Mesenchymal stem cell (in vitro differentiated cells and primary cell): Measurements from ENCODE around the gene CDPF1.
A peak's percentile ranks its signal among the peaks of the same experiment; 100 is the strongest.
"Not testable (repeated sequence)": the region's sequence is repeated elsewhere in the genome, so short reads cannot be mapped to it uniquely, and the experiment has no call there.

ENCODE experiments used
- DNase-seq: peaks from one replicate; pipeline ENCODE4 v3.0.0-alpha.2; 2013
- H2AFZ ChIP-seq: one replicate; pipeline ENCODE4 v1.6.1; 2013; ENCODE audit warnings: low read depth, mild to moderate bottlenecking, control low read depth, inconsistent platforms, low read length, moderate library complexity
- H2AK5ac ChIP-seq: 2 replicates; pipeline ENCODE4 v1.6.1; 2013; ENCODE audit warnings: low read length, moderate library complexity, mild to moderate bottlenecking, inconsistent platforms; ENCODE audit not compliant: severe bottlenecking
- H2BK120ac ChIP-seq: one replicate; pipeline ENCODE4 v1.6.1; 2013; ENCODE audit warnings: low read depth, mild to moderate bottlenecking, inconsistent platforms, low read length, moderate library complexity
- H2BK12ac ChIP-seq, 2 experiments: one replicate each; pipeline ENCODE4 v1.6.1; 2013; ENCODE audit warnings: inconsistent platforms in 2 of 2, low read length in 2 of 2, mild to moderate bottlenecking in 2 of 2, moderate library complexity in 2 of 2, control low read depth in 1 of 2
- H2BK15ac ChIP-seq: one replicate; pipeline ENCODE4 v1.6.1; 2013; ENCODE audit warnings: mild to moderate bottlenecking, low read depth, inconsistent platforms; ENCODE audit not compliant: poor library complexity, severe bottlenecking
- H2BK5ac ChIP-seq: 2 replicates; pipeline ENCODE4 v1.6.1; 2013; ENCODE audit warnings: low read depth, mild to moderate bottlenecking, low read length, control low read depth, inconsistent platforms; ENCODE audit not compliant: poor library complexity, severe bottlenecking
- H3K14ac ChIP-seq, 2 experiments: one replicate each; pipeline ENCODE4 v1.6.1; 2013; ENCODE audit warnings: inconsistent platforms in 2 of 2, low read length in 2 of 2, control low read depth in 1 of 2, mild to moderate bottlenecking in 1 of 2, moderate library complexity in 1 of 2
- H3K18ac ChIP-seq, 2 experiments: one replicate each; pipeline ENCODE4 v1.6.1; 2013; ENCODE audit warnings: inconsistent platforms in 2 of 2, low read length in 2 of 2, control low read depth in 1 of 2, low read depth in 1 of 2, mild to moderate bottlenecking in 1 of 2
- H3K23ac ChIP-seq, 2 experiments: one replicate each; pipeline ENCODE4 v1.6.1; 2013; ENCODE audit warnings: inconsistent platforms in 2 of 2, low read length in 2 of 2, mild to moderate bottlenecking in 2 of 2, moderate library complexity in 2 of 2, control low read depth in 1 of 2
- H3K27ac ChIP-seq: 2 replicates; pipeline ENCODE4 v1.5.1; 2013; ENCODE audit warnings: mild to moderate bottlenecking, moderate library complexity, low read length, control low read depth, inconsistent platforms; ENCODE audit not compliant: poor library complexity, severe bottlenecking
- H3K27me3 ChIP-seq, 2 experiments: 2 replicates each; pipeline versions ENCODE4 v1.6.1 to v1.7.0; 2013; ENCODE audit warnings: low read length in 2 of 2, mild to moderate bottlenecking in 2 of 2, moderate library complexity in 2 of 2, control low read depth in 1 of 2, inconsistent platforms in 1 of 2; ENCODE audit not compliant: control insufficient read depth in 1 of 2, insufficient read depth in 1 of 2
- H3K36me3 ChIP-seq, 2 experiments: 2 replicates each; pipeline versions ENCODE4 v1.6.1 to v1.7.0; 2013; ENCODE audit warnings: low read length in 2 of 2, control low read depth in 1 of 2, inconsistent platforms in 1 of 2, low read depth in 1 of 2, mild to moderate bottlenecking in 1 of 2; ENCODE audit not compliant: insufficient read depth in 2 of 2, control insufficient read depth in 1 of 2
- H3K4ac ChIP-seq, 2 experiments: one replicate each; pipeline ENCODE4 v1.6.1; 2013; ENCODE audit warnings: inconsistent platforms in 2 of 2, low read length in 2 of 2, mild to moderate bottlenecking in 2 of 2, moderate library complexity in 2 of 2, control low read depth in 1 of 2, low read depth in 1 of 2
- H3K4me1 ChIP-seq: 2 replicates; pipeline ENCODE4 v1.6.1; 2013; ENCODE audit warnings: low read depth, low read length, control low read depth; ENCODE audit not compliant: control insufficient read depth, insufficient read depth
- H3K4me2 ChIP-seq: 2 replicates; pipeline ENCODE4 v1.6.1; 2013; ENCODE audit warnings: low read length, mild to moderate bottlenecking, inconsistent platforms; ENCODE audit not compliant: poor library complexity, severe bottlenecking
- H3K4me3 ChIP-seq, 2 experiments: 2 replicates each; pipeline versions ENCODE4 v1.5.1 to v1.7.0; 2013; ENCODE audit warnings: low read length in 2 of 2, mild to moderate bottlenecking in 2 of 2, control low read depth in 1 of 2, low read depth in 1 of 2; ENCODE audit not compliant: insufficient read depth in 1 of 2
- H3K79me1 ChIP-seq: replicated peaks from 2 replicates; pipeline ENCODE4 v1.6.1; 2013; ENCODE audit warnings: mild to moderate bottlenecking, control low read depth, low read length, inconsistent platforms; ENCODE audit not compliant: poor library complexity, severe bottlenecking
- H3K9ac ChIP-seq: 2 replicates; pipeline ENCODE4 v1.7.0; 2013; ENCODE audit warnings: mild to moderate bottlenecking, low read length, moderate library complexity
- H3K9me3 ChIP-seq: 2 replicates; pipeline ENCODE4 v1.7.0; 2013; ENCODE audit warnings: mild to moderate bottlenecking, low read length; ENCODE audit not compliant: control insufficient read depth
- H4K8ac ChIP-seq: one replicate; pipeline ENCODE4 v1.6.1; 2013; ENCODE audit warnings: inconsistent platforms, mild to moderate bottlenecking, low read length, moderate library complexity
- H4K91ac ChIP-seq: one replicate; pipeline ENCODE4 v1.6.1; 2013; ENCODE audit warnings: mild to moderate bottlenecking, low read length, inconsistent platforms
- WGBS: methylation state at CpG from one replicate; pipeline ENCODE4 v1.1.7; 2013; ENCODE audit warnings: mixed read lengths; 5-methylcytosine and 5-hydroxymethylcytosine counted together

Gene CDPF1

GRCh38 chr22:46272196-46272595, 22.1 kb upstream of the CDPF1 start:
- no peak overlapping the region for H3K18ac ChIP-seq
- H3K36me3 ChIP-seq: peaks cover 45 to 60% of the 10 kb centered on the region in 2 experiments
- no peak overlapping the region for H3K4me2 ChIP-seq
- no peaks in the 10 kb centered on the region for H3K27me3 ChIP-seq
- H4K91ac ChIP-seq: no peak overlapping the region
- DNase-seq: no peak
- no peak overlapping the region for H2AK5ac ChIP-seq
- H2BK5ac ChIP-seq: no peak overlapping the region
- H2BK15ac ChIP-seq: no peak overlapping the region
- no peak overlapping the region for H3K23ac ChIP-seq
- no peak overlapping the region for H2BK120ac ChIP-seq
- H3K27ac ChIP-seq: no peak overlapping the region
- peaks cover 26% of the 10 kb centered on the region for H3K79me1 ChIP-seq
- WGBS: 91% methylated on average over 7 of the region's 8 CpGs
- no peaks in the 10 kb centered on the region for H3K9me3 ChIP-seq
- H4K8ac ChIP-seq: no peak overlapping the region
- H3K9ac ChIP-seq: no peak overlapping the region
- H3K14ac ChIP-seq: no peak overlapping the region
- no peak overlapping the region for H2AFZ ChIP-seq
- H3K4ac ChIP-seq: no peak overlapping the region
- H3K4me3 ChIP-seq: no peak overlapping the region
- H2BK12ac ChIP-seq: no peak overlapping the region
- peaks cover 15% of the 10 kb centered on the region for H3K4me1 ChIP-seq

GRCh38 chr22:46269564-46269963, 19.5 kb upstream of the CDPF1 start:
- no peaks in the 10 kb centered on the region for H3K27me3 ChIP-seq
- H4K91ac ChIP-seq: no peak overlapping the region
- no peak overlapping the region for H3K4ac ChIP-seq
- no peak overlapping the region for H3K4me2 ChIP-seq
- no peak overlapping the region for H2BK5ac ChIP-seq
- no peak overlapping the region for H2BK12ac ChIP-seq
- peaks cover 15% of the 10 kb centered on the region for H3K4me1 ChIP-seq
- no peak overlapping the region for H2AK5ac ChIP-seq
- H2AFZ ChIP-seq: no peak overlapping the region
- WGBS: 78% methylated on average over 11 of the region's 11 CpGs
- peaks cover 29 to 37% of the 10 kb centered on the region in 2 experiments for H3K36me3 ChIP-seq
- H3K27ac ChIP-seq: no peak overlapping the region
- no peak overlapping the region for H3K9ac ChIP-seq
- H2BK15ac ChIP-seq: peak overlapping the region; percentile 77
- no peak overlapping the region for H3K23ac ChIP-seq
- no peak overlapping the region for H2BK120ac ChIP-seq
- H3K4me3 ChIP-seq: no peak overlapping the region
- peak overlapping the region; percentile 8 for H4K8ac ChIP-seq
- H3K14ac ChIP-seq: no peak overlapping the region
- no peaks in the 10 kb centered on the region for H3K9me3 ChIP-seq
- peaks cover 26% of the 10 kb centered on the region for H3K79me1 ChIP-seq
- DNase-seq: no peak
- H3K18ac ChIP-seq: no peak overlapping the region

- peak within 1 kb of the TSS; percentile 84 to 96 for H3K4me3 ChIP-seq
- peak within 1 kb of the TSS; percentile 89 to 98 for H3K18ac ChIP-seq
- H4K8ac ChIP-seq: peak within 1 kb of the TSS; percentile 81
- H3K14ac ChIP-seq: peak within 1 kb of the TSS in 1 of 2 experiments; percentile 95
- H4K91ac ChIP-seq: peak within 1 kb of the TSS; percentile 89
- H3K4me2 ChIP-seq: peak within 1 kb of the TSS; percentile 72
- peaks cover 21% of the 10 kb centered on the region for H3K79me1 ChIP-seq
- H2AFZ ChIP-seq: peak within 1 kb of the TSS; percentile 94
- H3K4me1 ChIP-seq: peaks cover 21% of the 10 kb centered on the region
- peaks cover 11 to 18% of the 10 kb centered on the region in 2 experiments for H3K36me3 ChIP-seq
- peak within 1 kb of the TSS; percentile 35 for H2BK5ac ChIP-seq
- no peak within 1 kb of the TSS for H3K27ac ChIP-seq
- H3K23ac ChIP-seq: peak within 1 kb of the TSS in 1 of 2 experiments; percentile 59
- peak within 1 kb of the TSS; percentile 82 for H2BK120ac ChIP-seq
- H3K9me3 ChIP-seq: no peaks in the 10 kb centered on the region
- H3K27me3 ChIP-seq: peaks cover 0 to 9% of the 10 kb centered on the region in 2 experiments
- peak; percentile 87 for DNase-seq
- 4% methylated on average over 72 of the region's 74 CpGs for WGBS
- peak within 1 kb of the TSS; percentile 89 for H3K9ac ChIP-seq
- H2BK15ac ChIP-seq: peak within 1 kb of the TSS; percentile 99
- peak within 1 kb of the TSS in 1 of 2 experiments; percentile 15 for H2BK12ac ChIP-seq
- peak within 1 kb of the TSS; percentile 81 to 85 for H3K4ac ChIP-seq
- H2AK5ac ChIP-seq: no peak within 1 kb of the TSS
Measured at GRCh38 chr22:46267431-46268279, 17.6 kb upstream of the CDPF1 start, which contains the start of gene TTC38. TSS of gene TTC38 (plus strand) at chr22:46268008. CDS start at chr22:46268040, 32 bp downstream.

- Histone ChIP-seq H3K79me1 (peaks cover 18% of the 10 kb centered on the region), H3K4me1 (peaks cover 24% of the 10 kb centered on the region), H3K27me3 (peaks cover 19 to 28% of the 10 kb centered on the region in 2 experiments)
- H3K36me3 ChIP-seq, H3K14ac ChIP-seq, H2BK12ac ChIP-seq, DNase-seq, H3K4me3 ChIP-seq, H3K9ac ChIP-seq, H3K23ac ChIP-seq, H3K27ac ChIP-seq, H2BK120ac ChIP-seq, H3K4ac ChIP-seq, H3K4me2 ChIP-seq, H3K18ac ChIP-seq, H2AK5ac ChIP-seq, H2BK15ac ChIP-seq, H2BK5ac ChIP-seq, H4K8ac ChIP-seq, H4K91ac ChIP-seq, H2AFZ ChIP-seq, H3K9me3 ChIP-seq: not testable (repeated sequence)
- WGBS: 91% methylated on average over 3 of the region's 4 CpGs
Measured at GRCh38 chr22:46265627-46266026, 15.5 kb upstream of the CDPF1 start.
